GM12872 (cell line): ENCODE measurements around the gene VPS33B.

Experiments
- CTCF ChIP-seq: IDR thresholded peaks from 3 replicates; pipeline ENCODE4 v1.5.1; 2011; ENCODE audit warnings: low read depth, mild to moderate bottlenecking, low read length, moderate library complexity; ENCODE audit not compliant: insufficient read depth

The VPS33B gene

GRCh38 chr15:90970274-90970673 lies 52.1 kb downstream of the VPS33B start:
- TF ChIP-seq CTCF, result no peak

- TF ChIP-seq CTCF, result no peak
These were observed 54.0 kb downstream of the VPS33B start for GRCh38 chr15:90968434-90968833.

GRCh38 chr15:90967206-90967605 lies 55.2 kb downstream of the VPS33B start:
- no peak for TF ChIP-seq CTCF

GRCh38 chr15:90966262-90966661 lies 56.1 kb downstream of the VPS33B start:
- TF ChIP-seq CTCF, result no peak

- no peak for TF ChIP-seq CTCF
These were observed 60.4 kb downstream of the VPS33B start for GRCh38 chr15:90962021-90962420.

GRCh38 chr15:90960298-90961091 lies 61.9 kb downstream of the VPS33B start:
- TF ChIP-seq CTCF, result no peak

GRCh38 chr15:90959894-90960293 lies 62.5 kb downstream of the VPS33B start:
- no peak for TF ChIP-seq CTCF
